ENCODE measurements around the gene TMEM74B. TPM values are rescaled to one million over a fixed set of nuclear protein-coding genes. Genes with fewer than 3 reads are reported as not detected.

Gene TMEM74B
- total and polyA plus RNA-seq, 4 experiments from 2014 or later = not detected

DNA sequence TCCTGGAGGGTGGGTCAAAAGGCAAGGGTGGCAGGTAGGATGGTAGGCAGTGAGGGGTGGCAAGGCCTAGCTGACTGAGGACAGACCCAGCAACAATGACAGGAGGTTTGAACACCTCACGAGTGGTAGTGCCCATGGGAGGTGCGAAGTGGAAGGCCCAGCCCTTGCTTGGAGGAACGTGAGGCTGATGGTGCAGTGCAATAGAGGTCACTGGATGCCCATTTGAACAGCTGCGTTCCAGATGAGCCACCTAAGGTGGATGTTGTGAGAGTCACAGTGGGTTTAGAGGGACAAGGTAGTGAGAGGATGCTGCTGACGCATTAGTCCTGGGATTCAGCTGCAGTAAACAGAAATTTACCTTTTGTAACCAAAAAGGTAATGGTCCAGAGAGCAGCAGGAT lies 15.6 kb downstream of the TMEM74B start:
- H3K4me1 ChIP-seq (ENCODE audit: insufficient read depth, low read length) = no peaks in the 10 kb centered on the region
- no peaks in the 10 kb centered on the region for H3K9me3 ChIP-seq (ENCODE audit: control insufficient read depth in 1 of 2, low read length in 2 of 2)
- Mint-ChIP-seq H3K4me3 (no peak overlapping the region), H3K27ac (peak overlapping the region in 1 of 7 donors; percentile 70), H3K27me3 (no peaks in the 10 kb centered on the region), H3K4me1 (peaks cover 0 to 4% (median 0%) of the 10 kb centered on the region in 4 donors), H3K9me3 (no peaks in the 10 kb centered on the region), H3K36me3 (peaks cover 82 to 84% of the 10 kb centered on the region in 2 donors)
- H3K27me3 ChIP-seq (ENCODE audit: insufficient read depth, low read length) = no peaks in the 10 kb centered on the region
- no peak overlapping the region for H3K4me3 ChIP-seq (ENCODE audit: low read length in 2 of 2)
- intact Hi-C loops (cut with micrococcal nuclease) = no loop called here
- H3K27ac ChIP-seq (ENCODE audit: low read depth, low read length) = no peak overlapping the region
- ChIA-PET CTCF (ENCODE audit: partially characterized antibody) (no interaction called here), POLR2A (ENCODE audit: partially characterized antibody) (no interaction called here)
- no peak for DNase-seq
- H3K36me3 ChIP-seq (ENCODE audit: insufficient read depth, low read length) = peaks cover 63% of the 10 kb centered on the region

DNA sequence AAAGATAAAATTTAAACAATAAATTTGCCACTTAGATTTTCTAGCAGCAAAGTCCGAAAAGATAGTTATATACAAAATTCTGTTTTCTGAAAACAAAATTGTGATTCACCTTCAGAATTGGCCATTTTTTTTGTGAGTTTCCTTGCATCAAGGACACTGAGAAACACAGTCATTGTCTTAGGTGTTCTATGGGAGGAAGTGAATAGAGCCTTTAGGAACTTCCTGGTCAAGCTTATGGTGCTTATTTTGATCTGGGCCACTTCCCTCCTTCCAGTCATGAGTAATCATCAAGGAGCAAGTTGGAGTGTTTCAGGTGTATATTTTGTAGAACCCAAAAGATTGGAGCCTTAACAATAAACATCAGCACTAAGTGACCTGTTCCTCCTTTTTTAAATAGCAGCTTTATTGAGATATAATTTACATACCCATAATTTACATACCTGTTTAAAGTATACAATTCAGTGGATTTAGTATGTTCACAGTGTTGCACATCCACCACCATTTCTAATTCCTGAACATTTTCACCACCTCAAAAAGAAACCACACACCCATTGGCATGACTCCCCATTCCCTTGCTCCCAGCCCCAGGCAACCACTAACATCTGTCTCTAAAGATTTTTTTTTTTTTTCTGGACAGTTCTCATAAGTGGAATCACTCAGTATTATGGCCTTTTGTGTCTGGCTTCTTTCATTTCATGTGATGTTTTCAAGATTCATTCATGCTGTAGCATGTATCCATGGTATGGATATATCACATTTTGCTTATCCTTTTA lies 17.6 kb downstream of the TMEM74B start:
- peaks cover 79 to 83% of the 10 kb centered on the region in 2 donors for H3K36me3 Mint-ChIP-seq
- no peaks in the 10 kb centered on the region for H3K4me1 ChIP-seq (ENCODE audit: insufficient read depth, low read length)
- no peak for DNase-seq
- H3K4me3 ChIP-seq (ENCODE audit: low read length in 2 of 2) = no peak overlapping the region
- ChIA-PET CTCF (ENCODE audit: partially characterized antibody) (interaction anchor here (0.6 to 1.0 kb wide), 2 partner anchors 8 to 18 kb away, joined by 3 read pairs; no protein-coding TSS in a partner anchor), POLR2A (ENCODE audit: partially characterized antibody) (no interaction called here)
- no peaks in the 10 kb centered on the region for H3K27me3 ChIP-seq (ENCODE audit: insufficient read depth, low read length)
- H3K27ac ChIP-seq (ENCODE audit: low read depth, low read length) = no peak overlapping the region
- H3K4me3 Mint-ChIP-seq = no peak overlapping the region
- intact Hi-C loops (cut with micrococcal nuclease) = no loop called here
- H3K36me3 ChIP-seq (ENCODE audit: insufficient read depth, low read length) = peaks cover 69% of the 10 kb centered on the region
- H3K9me3 ChIP-seq (ENCODE audit: control insufficient read depth in 1 of 2, low read length in 2 of 2) = no peaks in the 10 kb centered on the region
- peaks cover 0 to 4% (median 0%) of the 10 kb centered on the region in 4 donors for H3K4me1 Mint-ChIP-seq
- H3K27me3 Mint-ChIP-seq = no peaks in the 10 kb centered on the region
- H3K9me3 Mint-ChIP-seq = no peaks in the 10 kb centered on the region
- peak overlapping the region in 1 of 7 donors; percentile 10 for H3K27ac Mint-ChIP-seq

DNA sequence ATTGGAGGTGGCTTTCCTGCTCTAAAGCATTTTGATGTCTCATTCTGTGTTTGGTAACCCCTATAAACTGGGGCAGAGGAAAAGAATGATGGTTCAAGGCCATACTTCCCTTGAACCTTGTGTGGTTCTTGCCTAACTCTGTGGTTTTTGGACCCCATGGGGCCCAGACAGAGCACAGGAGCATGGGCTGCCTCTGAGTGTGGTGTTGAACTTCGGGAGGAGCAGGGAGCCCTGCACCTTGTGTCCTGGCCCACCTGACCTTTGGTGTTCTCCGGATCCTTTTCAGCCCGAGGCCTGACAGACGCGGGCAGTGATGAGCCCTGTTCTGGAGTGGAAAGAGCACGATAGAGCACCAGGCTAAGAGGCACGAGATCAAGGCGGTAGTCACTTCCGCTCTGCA lies 18.8 kb downstream of the TMEM74B start:
- Histone ChIP-seq H3K9me3 (ENCODE audit: control insufficient read depth in 1 of 2, low read length in 2 of 2) (no peaks in the 10 kb centered on the region), H3K36me3 (ENCODE audit: insufficient read depth, low read length) (peaks cover 76% of the 10 kb centered on the region), H3K4me3 (ENCODE audit: low read length in 2 of 2) (no peak overlapping the region), H3K4me1 (ENCODE audit: insufficient read depth, low read length) (no peaks in the 10 kb centered on the region), H3K27ac (ENCODE audit: low read depth, low read length) (no peak overlapping the region), H3K27me3 (ENCODE audit: insufficient read depth, low read length) (no peaks in the 10 kb centered on the region)
- ChIA-PET POLR2A (ENCODE audit: partially characterized antibody) (no interaction called here), CTCF (ENCODE audit: partially characterized antibody) (interaction anchor here (1.0 kb wide), 1 partner anchor 9 kb away, joined by 3 read pairs; no protein-coding TSS in a partner anchor)
- intact Hi-C loops (cut with micrococcal nuclease) = no loop called here
- Mint-ChIP-seq H3K9me3 (no peaks in the 10 kb centered on the region), H3K27ac (no peak overlapping the region), H3K4me3 (no peak overlapping the region), H3K4me1 (peaks cover 0 to 4% (median 0%) of the 10 kb centered on the region in 4 donors), H3K36me3 (peaks cover 76 to 88% of the 10 kb centered on the region in 2 donors), H3K27me3 (no peaks in the 10 kb centered on the region)
- DNase-seq = no peak

DNA sequence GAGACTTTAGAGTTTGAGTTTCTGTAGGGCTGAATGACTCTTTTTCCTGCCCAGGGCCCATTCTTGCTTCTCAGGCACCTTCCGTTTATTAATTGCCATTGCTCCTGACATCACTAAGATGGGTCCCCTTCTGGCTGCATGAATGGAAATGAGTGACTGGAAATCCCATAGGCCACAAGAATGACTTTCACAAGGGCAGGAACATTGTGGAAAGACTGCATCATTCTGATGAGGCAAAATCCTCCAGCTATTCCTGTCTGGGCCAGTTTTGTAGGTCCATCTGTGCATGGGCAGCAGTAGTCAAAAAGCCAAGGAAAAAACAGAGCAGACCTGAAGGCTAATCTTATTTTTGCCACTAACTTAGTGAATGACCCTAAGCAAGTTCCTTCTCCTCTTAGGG lies 19.3 kb downstream of the TMEM74B start:
- Mint-ChIP-seq H3K9me3 (no peaks in the 10 kb centered on the region), H3K4me3 (no peak overlapping the region), H3K4me1 (peaks cover 0 to 4% (median 0%) of the 10 kb centered on the region in 4 donors), H3K36me3 (peaks cover 75 to 88% of the 10 kb centered on the region in 2 donors), H3K27ac (no peak overlapping the region), H3K27me3 (no peaks in the 10 kb centered on the region)
- ChIA-PET POLR2A (ENCODE audit: partially characterized antibody) (no interaction called here), CTCF (ENCODE audit: partially characterized antibody) (no interaction called here)
- H3K36me3 ChIP-seq (ENCODE audit: insufficient read depth, low read length) = peaks cover 72% of the 10 kb centered on the region
- H3K4me3 ChIP-seq (ENCODE audit: low read length in 2 of 2) = no peak overlapping the region
- DNase-seq = no peak
- no peaks in the 10 kb centered on the region for H3K9me3 ChIP-seq (ENCODE audit: control insufficient read depth in 1 of 2, low read length in 2 of 2)
- no peaks in the 10 kb centered on the region for H3K27me3 ChIP-seq (ENCODE audit: insufficient read depth, low read length)
- intact Hi-C loops (cut with micrococcal nuclease) = no loop called here
- no peaks in the 10 kb centered on the region for H3K4me1 ChIP-seq (ENCODE audit: insufficient read depth, low read length)
- H3K27ac ChIP-seq (ENCODE audit: low read depth, low read length) = no peak overlapping the region

DNA sequence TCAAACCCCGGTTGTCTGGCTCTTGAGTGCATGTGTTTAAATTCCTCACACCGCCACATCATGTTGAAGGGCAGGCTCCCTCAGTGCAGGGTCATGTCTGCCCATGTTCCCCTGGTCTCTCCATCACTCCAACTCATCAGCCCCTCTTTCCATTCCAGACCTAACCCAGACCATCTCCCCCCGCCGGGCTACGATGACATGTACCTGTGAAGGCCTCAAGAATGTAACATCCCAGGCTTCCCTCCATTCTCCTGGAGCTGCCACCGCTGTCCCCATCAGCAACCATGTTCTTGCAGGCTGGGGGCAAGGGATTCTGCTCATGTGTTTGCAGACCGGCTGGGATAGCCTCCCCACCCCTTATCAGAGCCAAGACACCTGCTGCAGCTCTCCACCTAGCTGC lies 19.9 kb downstream of the TMEM74B start:
- Mint-ChIP-seq H3K9me3 (no peaks in the 10 kb centered on the region), H3K36me3 (peaks cover 72 to 87% of the 10 kb centered on the region in 2 donors), H3K27me3 (no peaks in the 10 kb centered on the region), H3K4me3 (no peak overlapping the region), H3K27ac (no peak overlapping the region), H3K4me1 (peaks cover 0 to 4% (median 0%) of the 10 kb centered on the region in 4 donors)
- CTCF ChIA-PET (ENCODE audit: partially characterized antibody) = no interaction called here
- intact Hi-C loops (cut with micrococcal nuclease) = no loop called here
- DNase-seq = no peak
- no peaks in the 10 kb centered on the region for H3K4me1 ChIP-seq (ENCODE audit: insufficient read depth, low read length)
- POLR2A ChIA-PET (ENCODE audit: partially characterized antibody) = no interaction called here
- H3K27me3 ChIP-seq (ENCODE audit: insufficient read depth, low read length) = no peaks in the 10 kb centered on the region
- H3K27ac ChIP-seq (ENCODE audit: low read depth, low read length) = no peak overlapping the region
- no peak overlapping the region for H3K4me3 ChIP-seq (ENCODE audit: low read length in 2 of 2)
- H3K36me3 ChIP-seq (ENCODE audit: insufficient read depth, low read length) = peaks cover 73% of the 10 kb centered on the region
- no peaks in the 10 kb centered on the region for H3K9me3 ChIP-seq (ENCODE audit: control insufficient read depth in 1 of 2, low read length in 2 of 2)

DNA sequence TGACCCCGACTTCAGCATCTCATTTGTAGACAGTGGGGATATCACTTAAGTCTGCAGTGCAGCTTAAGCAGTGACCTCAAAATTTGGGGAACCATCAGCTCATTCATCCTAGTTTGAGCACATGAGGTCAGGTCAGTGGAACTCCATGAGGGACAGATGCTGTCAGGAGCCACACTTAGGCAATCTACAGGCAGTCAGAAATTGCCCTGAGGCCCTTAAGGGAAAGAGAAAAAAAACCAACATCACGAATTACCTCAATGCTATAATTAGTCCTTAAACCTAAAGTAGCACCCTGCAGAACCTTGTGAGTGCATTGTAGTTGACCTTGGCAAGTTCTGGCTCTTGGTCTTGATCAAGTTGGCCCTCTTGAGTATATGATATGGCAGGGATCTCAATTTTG lies 21.1 kb downstream of the TMEM74B start:
- Histone ChIP-seq H3K4me3 (ENCODE audit: low read length in 2 of 2) (no peak overlapping the region), H3K27me3 (ENCODE audit: insufficient read depth, low read length) (no peaks in the 10 kb centered on the region), H3K9me3 (ENCODE audit: control insufficient read depth in 1 of 2, low read length in 2 of 2) (no peaks in the 10 kb centered on the region), H3K4me1 (ENCODE audit: insufficient read depth, low read length) (no peaks in the 10 kb centered on the region), H3K27ac (ENCODE audit: low read depth, low read length) (no peak overlapping the region), H3K36me3 (ENCODE audit: insufficient read depth, low read length) (peaks cover 65% of the 10 kb centered on the region)
- Mint-ChIP-seq H3K27ac (no peak overlapping the region), H3K9me3 (no peaks in the 10 kb centered on the region), H3K4me1 (peaks cover 0 to 4% (median 0%) of the 10 kb centered on the region in 4 donors), H3K27me3 (no peaks in the 10 kb centered on the region), H3K36me3 (peaks cover 64 to 81% of the 10 kb centered on the region in 2 donors), H3K4me3 (no peak overlapping the region)
- no peak for DNase-seq
- ChIA-PET CTCF (ENCODE audit: partially characterized antibody) (no interaction called here), POLR2A (ENCODE audit: partially characterized antibody) (no interaction called here)
- intact Hi-C loops (cut with micrococcal nuclease) = no loop called here

DNA sequence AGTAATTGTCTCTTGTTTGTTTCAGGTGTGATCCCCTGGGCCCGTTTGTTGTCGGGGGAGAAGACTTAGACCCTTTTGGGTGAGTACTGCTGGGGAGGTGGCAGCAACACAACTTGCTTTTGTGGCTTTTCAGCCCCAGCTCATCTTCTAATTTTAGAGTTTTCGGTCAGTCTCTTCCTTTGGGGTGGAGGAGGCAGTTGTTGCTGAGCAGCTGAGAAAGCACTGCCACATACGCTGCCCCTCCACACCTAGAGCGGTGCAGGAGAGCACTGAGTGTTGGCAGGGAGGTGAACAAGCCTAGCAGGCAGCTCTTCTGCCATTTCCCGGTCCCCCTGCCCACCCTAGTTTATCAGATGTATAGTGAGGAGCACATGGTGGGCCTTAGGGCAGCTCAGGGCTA lies 21.7 kb downstream of the TMEM74B start:
- Mint-ChIP-seq H3K9me3 (no peaks in the 10 kb centered on the region), H3K27ac (no peak overlapping the region), H3K36me3 (peaks cover 58 to 80% of the 10 kb centered on the region in 2 donors), H3K27me3 (no peaks in the 10 kb centered on the region), H3K4me1 (no peaks in the 10 kb centered on the region), H3K4me3 (no peak overlapping the region)
- H3K27me3 ChIP-seq (ENCODE audit: insufficient read depth, low read length) = no peaks in the 10 kb centered on the region
- H3K4me1 ChIP-seq (ENCODE audit: insufficient read depth, low read length) = no peaks in the 10 kb centered on the region
- H3K36me3 ChIP-seq (ENCODE audit: insufficient read depth, low read length) = peaks cover 60% of the 10 kb centered on the region
- no peak overlapping the region for H3K27ac ChIP-seq (ENCODE audit: low read depth, low read length)
- intact Hi-C loops (cut with micrococcal nuclease) = no loop called here
- H3K4me3 ChIP-seq (ENCODE audit: low read length in 2 of 2) = no peak overlapping the region
- DNase-seq = no peak
- ChIA-PET POLR2A (ENCODE audit: partially characterized antibody) (no interaction called here), CTCF (ENCODE audit: partially characterized antibody) (no interaction called here)
- H3K9me3 ChIP-seq (ENCODE audit: control insufficient read depth in 1 of 2, low read length in 2 of 2) = no peaks in the 10 kb centered on the region

All from CD4-positive, alpha-beta memory T cell (primary cell).